HG02610 (cell line): ENCODE results near the gene VASH2.
"Not testable (repeated sequence)": the region's sequence is repeated elsewhere in the genome, so short reads cannot be mapped to it uniquely, and the experiment has no call there.

Experiments used
- ATAC-seq: cut with Tn5 transposase; IDR thresholded peaks from one replicate; pipeline ENCODE4 v1.9.1; 2021; ENCODE audit warnings: mild to moderate bottlenecking, moderate library complexity; ENCODE audit not compliant: unreplicated experiment

Gene VASH2

GRCh38 chr1:212950243-212951125 lies at the start of gene VASH2:
Gene VASH2 (plus strand): TSS chr1:212950541. CDS start chr1:212951543, 1,002 bp downstream.
- peak; percentile 95 for ATAC-seq

GRCh38 chr1:212901290-212901689 lies 49.1 kb upstream of the VASH2 start:
- no peak for ATAC-seq

- no peak for ATAC-seq
Observed at GRCh38 chr1:212902054-212902453, 48.3 kb upstream of the VASH2 start.

- ATAC-seq = no peak
Observed at GRCh38 chr1:212903664-212904063, 46.7 kb upstream of the VASH2 start.

GRCh38 chr1:212908071-212908470 lies 42.3 kb upstream of the VASH2 start:
- ATAC-seq = not testable (repeated sequence)

GRCh38 chr1:212908971-212909370 lies 41.4 kb upstream of the VASH2 start:
- ATAC-seq = no peak

- ATAC-seq = no peak
Observed at GRCh38 chr1:212909652-212910063, 40.7 kb upstream of the VASH2 start.

GRCh38 chr1:212910213-212910612 lies 40.1 kb upstream of the VASH2 start:
- not testable (repeated sequence) for ATAC-seq

- ATAC-seq = not testable (repeated sequence)
Observed at GRCh38 chr1:212913638-212914037, 36.7 kb upstream of the VASH2 start.

GRCh38 chr1:212914110-212914509 lies 36.2 kb upstream of the VASH2 start:
- not testable (repeated sequence) for ATAC-seq

- no peak for ATAC-seq
Observed at GRCh38 chr1:212914789-212915188, 35.6 kb upstream of the VASH2 start.

GRCh38 chr1:212915245-212916091 lies 34.9 kb upstream of the VASH2 start:
- no peak for ATAC-seq

- no peak for ATAC-seq
Observed at GRCh38 chr1:212916481-212917133, 33.7 kb upstream of the VASH2 start.

GRCh38 chr1:212917134-212917485 lies 33.2 kb upstream of the VASH2 start:
- no peak for ATAC-seq

- no peak for ATAC-seq
Observed at GRCh38 chr1:212917858-212918257, 32.5 kb upstream of the VASH2 start.

GRCh38 chr1:212918824-212919223 lies 31.5 kb upstream of the VASH2 start:
- no peak for ATAC-seq

GRCh38 chr1:212920246-212920645 lies 30.1 kb upstream of the VASH2 start:
- ATAC-seq = no peak

GRCh38 chr1:212920896-212921295 lies 29.4 kb upstream of the VASH2 start:
- ATAC-seq = no peak

GRCh38 chr1:212922016-212922415 lies 28.3 kb upstream of the VASH2 start:
- ATAC-seq = no peak

- ATAC-seq = no peak
Observed at GRCh38 chr1:212926372-212926771, 24.0 kb upstream of the VASH2 start.
